Non-pigmented ciliary epithelial cell (primary cell): ENCODE results near the gene NFATC4.
"Not testable (repeated sequence)": the region's sequence is repeated elsewhere in the genome, so short reads cannot be mapped to it uniquely, and the experiment has no call there.

Source experiments
- DNase-seq: peaks from one replicate; pipeline ENCODE4 v3.0.0-alpha.2; 2010; ENCODE audit warnings: low read depth

NFATC4 gene

GRCh38 chr14:24339284-24340151, 28.5 kb upstream of the NFATC4 start, which contains the start of gene RIPK3:
Gene RIPK3, minus strand, starts transcription at chr14:24339991. Its CDS starts 165 bp downstream, at chr14:24339826.
- no peak for DNase-seq

- no peak for DNase-seq
Measured at GRCh38 chr14:24340606-24341005, 27.4 kb upstream of the NFATC4 start.

- DNase-seq, result no peak
Measured at GRCh38 chr14:24342889-24343288, 25.1 kb upstream of the NFATC4 start.

GRCh38 chr14:24343795-24344660, 24.0 kb upstream of the NFATC4 start:
- DNase-seq, result no peak

GRCh38 chr14:24347134-24347533, 20.9 kb upstream of the NFATC4 start:
- no peak for DNase-seq

GRCh38 chr14:24348186-24348585, 19.8 kb upstream of the NFATC4 start:
- DNase-seq, result no peak

GRCh38 chr14:24349742-24350141, 18.2 kb upstream of the NFATC4 start:
- DNase-seq, result no peak

- no peak for DNase-seq
Measured at GRCh38 chr14:24351517-24351916, 16.5 kb upstream of the NFATC4 start.

GRCh38 chr14:24353559-24354481, 14.2 kb upstream of the NFATC4 start:
- DNase-seq, result peak; percentile 27

- DNase-seq, result not testable (repeated sequence)
Measured at GRCh38 chr14:24354482-24354825, 13.5 kb upstream of the NFATC4 start.

GRCh38 chr14:24355009-24355408, 13.0 kb upstream of the NFATC4 start:
- no peak for DNase-seq

GRCh38 chr14:24356208-24356607, 11.8 kb upstream of the NFATC4 start:
- DNase-seq, result no peak

- no peak for DNase-seq
Measured at GRCh38 chr14:24360281-24360680, 7.7 kb upstream of the NFATC4 start.

GRCh38 chr14:24361326-24361725, 6.7 kb upstream of the NFATC4 start:
- DNase-seq, result no peak

GRCh38 chr14:24362241-24362960, 5.6 kb upstream of the NFATC4 start:
- DNase-seq, result no peak

- DNase-seq, result no peak
Measured at GRCh38 chr14:24363401-24363800, 4.6 kb upstream of the NFATC4 start.

- DNase-seq, result no peak
Measured at GRCh38 chr14:24364841-24365240, 3.1 kb upstream of the NFATC4 start.

GRCh38 chr14:24365600-24366412, 2.2 kb upstream of the NFATC4 start:
- peak; percentile 63 for DNase-seq

GRCh38 chr14:24366413-24366720, 1.6 kb upstream of the NFATC4 start:
- no peak for DNase-seq

- peak; percentile 42 for DNase-seq
Measured at GRCh38 chr14:24366721-24367513, 1.1 kb upstream of the NFATC4 start.
